ENCODE measurements around the gene ATP10A. TPM values are rescaled to one million over a fixed set of nuclear protein-coding genes. Genes with fewer than 3 reads are reported as not detected.

ATP10A gene
- total RNA-seq, 1 donor from 2014 or later = 44.4 TPM

GRCh38 chr15:25742041-25742730 is 120.9 kb downstream of the ATP10A start:
- no peak overlapping the region for H3K27ac Mint-ChIP-seq
- H3K4me3 Mint-ChIP-seq (ENCODE audit: low read depth) = no peak overlapping the region
- no peaks in the 10 kb centered on the region for H3K27me3 Mint-ChIP-seq (ENCODE audit: low read depth)
- intact Hi-C loops (cut with micrococcal nuclease) = loop anchor here (5.0 to 10.0 kb wide), 2 partner anchors 50 to 123 kb away; partner anchors contain the start of gene ATP10A
- H3K9me3 Mint-ChIP-seq = no peaks in the 10 kb centered on the region
- peaks cover 16% of the 10 kb centered on the region for H3K4me1 Mint-ChIP-seq (ENCODE audit: low read depth)
- DNase-seq (ENCODE audit: low spot score) = no peak
- peaks cover 12% of the 10 kb centered on the region for H3K36me3 Mint-ChIP-seq (ENCODE audit: low read depth)

GRCh38 chr15:25741256-25741580 is 121.9 kb downstream of the ATP10A start:
- DNase-seq (ENCODE audit: low spot score) = no peak
- H3K27me3 Mint-ChIP-seq (ENCODE audit: low read depth) = no peaks in the 10 kb centered on the region
- H3K36me3 Mint-ChIP-seq (ENCODE audit: low read depth) = peaks cover 16% of the 10 kb centered on the region
- intact Hi-C loops (cut with micrococcal nuclease) = loop anchor here (2.0 to 10.0 kb wide), 3 partner anchors 51 to 194 kb away; partner anchors contain the start of gene ATP10A
- peaks cover 16% of the 10 kb centered on the region for H3K4me1 Mint-ChIP-seq (ENCODE audit: low read depth)
- H3K27ac Mint-ChIP-seq = no peak overlapping the region
- no peaks in the 10 kb centered on the region for H3K9me3 Mint-ChIP-seq
- no peak overlapping the region for H3K4me3 Mint-ChIP-seq (ENCODE audit: low read depth)

- Mint-ChIP-seq H3K27me3 (ENCODE audit: low read depth) (no peaks in the 10 kb centered on the region), H3K9me3 (no peaks in the 10 kb centered on the region), H3K4me3 (ENCODE audit: low read depth) (no peak overlapping the region), H3K27ac (no peak overlapping the region), H3K4me1 (ENCODE audit: low read depth) (peaks cover 16% of the 10 kb centered on the region), H3K36me3 (ENCODE audit: low read depth) (peaks cover 21% of the 10 kb centered on the region)
- DNase-seq (ENCODE audit: low spot score) = no peak
- intact Hi-C loops (cut with micrococcal nuclease) = loop anchor here (2.0 to 10.0 kb wide), 3 partner anchors 52 to 194 kb away; partner anchors contain the start of gene ATP10A
Measured at GRCh38 chr15:25740383-25741255, 122.5 kb downstream of the ATP10A start.

GRCh38 chr15:25739687-25740121 is 123.4 kb downstream of the ATP10A start:
- Mint-ChIP-seq H3K4me3 (ENCODE audit: low read depth) (no peak overlapping the region), H3K27ac (peak overlapping the region; percentile 47), H3K4me1 (ENCODE audit: low read depth) (peaks cover 16% of the 10 kb centered on the region), H3K36me3 (ENCODE audit: low read depth) (peaks cover 26% of the 10 kb centered on the region), H3K9me3 (no peaks in the 10 kb centered on the region), H3K27me3 (ENCODE audit: low read depth) (no peaks in the 10 kb centered on the region)
- no peak for DNase-seq (ENCODE audit: low spot score)
- intact Hi-C loops (cut with micrococcal nuclease) = loop anchor here (2.0 to 10.0 kb wide), 3 partner anchors 53 to 195 kb away; partner anchors contain the start of gene ATP10A

GRCh38 chr15:25738171-25738965 is 124.8 kb downstream of the ATP10A start:
- intact Hi-C loops (cut with micrococcal nuclease) = no loop called here
- H3K36me3 Mint-ChIP-seq (ENCODE audit: low read depth) = peaks cover 24% of the 10 kb centered on the region
- H3K9me3 Mint-ChIP-seq = no peaks in the 10 kb centered on the region

GRCh38 chr15:25737218-25737643 is 125.9 kb downstream of the ATP10A start:
- Mint-ChIP-seq H3K4me1 (ENCODE audit: low read depth) (peaks cover 14% of the 10 kb centered on the region), H3K27ac (no peak overlapping the region)
- intact Hi-C loops (cut with micrococcal nuclease) = no loop called here

More at GRCh38 chr15:25738171-25738965, 124.8 kb downstream of the ATP10A start:
- H3K27me3 Mint-ChIP-seq (ENCODE audit: low read depth) = no peaks in the 10 kb centered on the region
- H3K27ac Mint-ChIP-seq = no peak overlapping the region
- H3K4me1 Mint-ChIP-seq (ENCODE audit: low read depth) = peaks cover 14% of the 10 kb centered on the region
- no peak overlapping the region for H3K4me3 Mint-ChIP-seq (ENCODE audit: low read depth)
- DNase-seq (ENCODE audit: low spot score) = no peak

GRCh38 chr15:25736461-25736860 is 126.7 kb downstream of the ATP10A start:
- no peaks in the 10 kb centered on the region for H3K9me3 Mint-ChIP-seq
- H3K27ac Mint-ChIP-seq = no peak overlapping the region
- no peaks in the 10 kb centered on the region for H3K27me3 Mint-ChIP-seq (ENCODE audit: low read depth)
- no peak overlapping the region for H3K4me3 Mint-ChIP-seq (ENCODE audit: low read depth)
- no peak for DNase-seq (ENCODE audit: low spot score)
- peaks cover 29% of the 10 kb centered on the region for H3K36me3 Mint-ChIP-seq (ENCODE audit: low read depth)
- peaks cover 14% of the 10 kb centered on the region for H3K4me1 Mint-ChIP-seq (ENCODE audit: low read depth)
- intact Hi-C loops (cut with micrococcal nuclease) = no loop called here

More at GRCh38 chr15:25737218-25737643, 125.9 kb downstream of the ATP10A start:
- Mint-ChIP-seq H3K27me3 (ENCODE audit: low read depth) (no peaks in the 10 kb centered on the region), H3K4me3 (ENCODE audit: low read depth) (no peak overlapping the region), H3K9me3 (no peaks in the 10 kb centered on the region), H3K36me3 (ENCODE audit: low read depth) (peaks cover 26% of the 10 kb centered on the region)
- DNase-seq (ENCODE audit: low spot score) = no peak

- peaks cover 14% of the 10 kb centered on the region for H3K4me1 Mint-ChIP-seq (ENCODE audit: low read depth)
- intact Hi-C loops (cut with micrococcal nuclease) = no loop called here
Measured at GRCh38 chr15:25735550-25736384, 127.4 kb downstream of the ATP10A start.

GRCh38 chr15:25734680-25735355 is 128.3 kb downstream of the ATP10A start:
- no peak overlapping the region for H3K4me3 Mint-ChIP-seq (ENCODE audit: low read depth)
- no peak for DNase-seq (ENCODE audit: low spot score)

More at GRCh38 chr15:25735550-25736384, 127.4 kb downstream of the ATP10A start:
- Mint-ChIP-seq H3K27me3 (ENCODE audit: low read depth) (no peaks in the 10 kb centered on the region), H3K36me3 (ENCODE audit: low read depth) (peaks cover 36% of the 10 kb centered on the region), H3K27ac (no peak overlapping the region), H3K9me3 (no peaks in the 10 kb centered on the region), H3K4me3 (ENCODE audit: low read depth) (no peak overlapping the region)
- DNase-seq (ENCODE audit: low spot score) = no peak

GRCh38 chr15:25733856-25734679 is 129.1 kb downstream of the ATP10A start:
- Mint-ChIP-seq H3K27ac (no peak overlapping the region), H3K27me3 (ENCODE audit: low read depth) (no peaks in the 10 kb centered on the region), H3K4me1 (ENCODE audit: low read depth) (peaks cover 2% of the 10 kb centered on the region), H3K9me3 (no peaks in the 10 kb centered on the region), H3K4me3 (ENCODE audit: low read depth) (no peak overlapping the region), H3K36me3 (ENCODE audit: low read depth) (peaks cover 30% of the 10 kb centered on the region)
- no peak for DNase-seq (ENCODE audit: low spot score)
- intact Hi-C loops (cut with micrococcal nuclease) = no loop called here

More at GRCh38 chr15:25734680-25735355, 128.3 kb downstream of the ATP10A start:
- Mint-ChIP-seq H3K4me1 (ENCODE audit: low read depth) (peaks cover 7% of the 10 kb centered on the region), H3K27me3 (ENCODE audit: low read depth) (no peaks in the 10 kb centered on the region), H3K27ac (no peak overlapping the region), H3K9me3 (no peaks in the 10 kb centered on the region), H3K36me3 (ENCODE audit: low read depth) (peaks cover 35% of the 10 kb centered on the region)
- intact Hi-C loops (cut with micrococcal nuclease) = no loop called here

Measured in activated T-helper 2 cell treated with anti-CD3 and anti-CD28 coated beads, Interferon-gamma antibody, Interleukin-2, Interleukin-4, amounts not matched to agents 10 μg/mL and 5 μg/mL and 100 μg/mL, durations not matched to agents 14 hours and 24 hours and 36 hours (primary cell).